Activated T-helper 1 cell treated with anti-CD3 and anti-CD28 coated beads, Interleukin-12 subunit alpha, Interleukin-12 subunit beta, Interleukin-2, Interleukin-4 antibody, amounts not matched to agents 30 ng/mL and 10 ng/mL and 1 ng/mL, durations not matched to agents 14 hours and 24 hours and 36 hours (primary cell): ENCODE data around the gene BIK. TPM values are rescaled to one million over a fixed set of nuclear protein-coding genes. Genes with fewer than 3 reads are reported as not detected.

Experiments
- DNase-seq: peaks from one replicate; pipeline ENCODE4 v3.0.0; 2021; ENCODE audit warnings: low spot score
- H3K27ac Mint-ChIP-seq: one replicate; pipeline ENCODE4 v1.8.0; 2021; ENCODE audit warnings: mild to moderate bottlenecking, mixed read lengths
- H3K27me3 Mint-ChIP-seq: one replicate; pipeline ENCODE4 v1.8.0; 2022; ENCODE audit warnings: mild to moderate bottlenecking, moderate library complexity, mixed read lengths; ENCODE audit not compliant: insufficient read depth
- H3K36me3 Mint-ChIP-seq: one replicate; pipeline ENCODE4 v1.8.0; 2021; ENCODE audit warnings: low read depth, mixed read lengths
- H3K4me1 Mint-ChIP-seq: one replicate; pipeline ENCODE4 v1.8.0; 2021; ENCODE audit warnings: low read depth, mixed read lengths
- H3K4me3 Mint-ChIP-seq: one replicate; pipeline ENCODE4 v1.8.0; 2021; ENCODE audit warnings: mild to moderate bottlenecking, moderate library complexity, mixed read lengths
- H3K9me3 Mint-ChIP-seq: one replicate; pipeline ENCODE4 v1.8.0; 2021; ENCODE audit warnings: mixed read lengths
- intact Hi-C: fragments of 100-400 bp; cut with micrococcal nuclease; formaldehyde crosslinking; loops from one replicate; pipeline ENCODE4 v1.15.1; 2024
- total RNA-seq: library from RNA; stranded (reverse); gene quantifications from 2 replicates; pipeline ENCODE4 v1.2.3, GENCODE V29; 2022

The BIK gene
- total RNA-seq, 1 donor from 2014 or later = 2.5 TPM

DNA sequence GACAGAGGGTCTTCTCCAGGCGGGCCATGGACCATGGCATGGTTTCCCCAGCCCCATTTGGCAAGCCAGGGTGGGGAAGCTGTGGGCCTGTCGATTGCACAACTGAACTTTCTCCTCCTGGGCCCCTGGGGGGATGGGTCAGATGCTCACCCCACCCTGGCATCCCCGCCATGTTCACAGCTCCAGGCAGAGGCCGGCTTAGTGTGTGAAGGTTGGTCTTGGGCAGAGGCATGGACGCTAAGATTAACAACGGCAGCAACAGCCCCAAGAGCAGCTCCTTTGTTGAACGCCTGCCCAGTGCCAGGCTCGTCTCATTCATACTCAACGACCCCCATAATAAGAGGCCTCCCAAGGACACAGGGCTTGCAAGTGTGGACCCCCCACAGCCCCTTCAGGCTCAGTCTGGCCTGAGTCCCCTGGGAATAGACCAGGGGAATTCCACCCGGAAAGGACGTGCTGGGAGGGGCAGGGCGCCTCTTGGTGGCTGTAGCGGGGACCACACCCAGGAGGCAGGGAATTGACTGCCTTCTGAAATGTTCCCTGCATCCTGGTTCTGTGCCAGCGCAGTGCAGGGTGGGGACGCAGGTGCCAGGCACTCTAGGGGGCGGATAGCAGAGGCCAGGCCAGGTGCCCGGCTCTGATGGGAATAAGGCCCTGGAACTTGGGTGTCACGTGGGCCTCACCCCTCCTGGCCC, 49.1 kb downstream of the BIK start:
- intact Hi-C loops = no loop called here
- no peaks in the 10 kb centered on the region for H3K9me3 Mint-ChIP-seq

DNA sequence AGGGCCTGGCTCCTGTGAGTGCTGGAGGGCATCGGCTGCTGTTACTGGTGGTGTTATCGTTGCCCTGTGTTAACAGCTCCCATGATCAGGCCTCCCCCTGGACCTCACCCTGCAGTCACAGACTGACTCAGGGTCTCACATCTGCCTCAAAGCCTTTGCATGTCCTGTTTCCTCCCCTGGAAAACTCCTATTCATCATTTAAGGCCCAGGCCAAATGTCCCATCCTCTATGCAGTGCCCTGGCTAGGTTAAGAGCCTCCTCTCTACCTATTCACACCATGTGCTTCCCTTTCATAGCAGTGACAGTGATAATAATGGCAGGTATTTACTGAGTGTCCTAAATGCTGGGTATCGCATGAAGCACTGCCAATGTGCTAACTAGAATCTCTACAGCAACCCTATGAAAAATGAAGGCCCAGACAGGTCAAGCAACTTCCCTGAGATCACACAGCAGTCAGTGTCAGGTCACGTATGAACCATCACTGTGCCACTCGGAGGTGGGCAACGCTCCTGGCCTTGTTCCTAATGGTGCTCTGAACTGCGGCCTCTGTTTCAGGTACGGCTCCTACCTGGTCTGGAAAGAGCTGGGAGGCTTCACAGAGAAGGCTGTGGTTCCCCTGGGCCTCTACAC, 50.1 kb downstream of the BIK start:
- Mint-ChIP-seq H3K27me3 (no peaks in the 10 kb centered on the region), H3K9me3 (no peaks in the 10 kb centered on the region), H3K4me3 (no peak overlapping the region), H3K4me1 (no peaks in the 10 kb centered on the region), H3K27ac (no peak overlapping the region), H3K36me3 (peaks cover 3% of the 10 kb centered on the region)
- intact Hi-C loops = no loop called here
- no peak for DNase-seq

More for the DNA sequence above, 49.1 kb downstream of the BIK start:
- Mint-ChIP-seq H3K4me3 (no peak overlapping the region), H3K27me3 (no peaks in the 10 kb centered on the region), H3K27ac (no peak overlapping the region), H3K36me3 (peaks cover 3% of the 10 kb centered on the region), H3K4me1 (no peaks in the 10 kb centered on the region)
- DNase-seq = no peak

DNA sequence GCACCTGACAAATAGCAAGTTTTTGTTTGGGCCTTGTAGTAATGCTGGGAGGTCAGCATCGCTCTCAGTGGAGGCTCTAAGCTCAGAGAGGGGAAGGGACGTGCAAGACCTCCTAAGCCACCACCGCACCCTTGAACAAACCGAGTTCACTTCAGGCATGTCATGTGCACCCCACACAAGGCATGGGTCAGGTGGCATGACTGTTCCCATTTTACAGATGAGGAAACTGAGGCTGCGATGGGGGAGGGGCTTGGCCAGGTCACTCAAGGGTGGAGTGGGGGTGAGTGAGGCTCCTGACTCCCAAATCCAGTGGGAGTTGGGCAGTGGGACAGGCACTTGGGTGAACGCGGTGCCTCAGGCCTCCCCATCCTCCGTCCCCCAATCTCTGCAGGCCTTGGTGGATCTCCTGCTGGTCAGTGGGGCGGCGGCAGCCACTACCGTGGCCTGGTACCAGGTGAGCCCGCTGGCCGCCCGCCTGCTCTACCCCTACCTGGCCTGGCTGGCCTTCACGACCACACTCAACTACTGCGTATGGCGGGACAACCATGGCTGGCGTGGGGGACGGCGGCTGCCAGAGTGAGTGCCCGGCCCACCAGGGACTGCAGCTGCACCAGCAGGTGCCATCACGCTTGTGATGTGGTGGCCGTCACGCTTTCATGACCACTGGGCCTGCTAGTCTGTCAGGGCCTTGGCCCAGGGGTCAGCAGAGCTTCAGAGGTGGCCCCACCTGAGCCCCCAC, 52.0 kb downstream of the BIK start:
- H3K27ac Mint-ChIP-seq = no peak overlapping the region
- no peaks in the 10 kb centered on the region for H3K9me3 Mint-ChIP-seq
- H3K36me3 Mint-ChIP-seq = peaks cover 3% of the 10 kb centered on the region
- no peaks in the 10 kb centered on the region for H3K4me1 Mint-ChIP-seq
- intact Hi-C loops = no loop called here
- no peaks in the 10 kb centered on the region for H3K27me3 Mint-ChIP-seq
- H3K4me3 Mint-ChIP-seq = no peak overlapping the region
- no peak for DNase-seq

DNA sequence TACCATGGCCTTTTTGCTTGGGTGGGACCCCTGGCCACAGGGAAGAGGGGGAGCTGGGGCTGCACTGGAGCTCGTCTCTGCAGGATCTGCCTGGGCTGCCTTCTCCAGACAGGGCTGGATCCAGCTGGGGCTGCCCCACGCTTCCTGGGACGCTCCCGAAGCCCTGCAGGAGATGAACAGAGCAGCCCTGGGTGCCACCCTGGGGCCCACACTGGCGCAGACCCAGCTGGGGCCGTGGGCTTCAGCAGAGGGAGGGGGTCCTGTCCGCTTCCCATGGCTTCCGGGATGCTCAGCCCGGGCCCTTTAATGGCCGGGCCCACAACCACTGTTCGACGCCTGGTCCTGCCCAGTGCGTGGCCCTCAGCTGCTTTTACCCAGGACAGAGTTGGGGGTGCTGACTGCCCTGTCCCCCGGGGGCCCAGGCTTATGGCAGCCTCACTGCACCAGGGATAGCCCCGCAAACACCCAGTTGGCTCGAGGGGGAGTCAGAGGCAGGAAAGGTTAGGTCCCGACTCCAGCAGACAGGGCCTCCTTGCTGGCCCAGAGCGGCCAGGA, 52.8 kb downstream of the BIK start:
- peaks cover 3% of the 10 kb centered on the region for H3K36me3 Mint-ChIP-seq
- no peak for DNase-seq
- no peaks in the 10 kb centered on the region for H3K27me3 Mint-ChIP-seq
- no peak overlapping the region for H3K27ac Mint-ChIP-seq
- H3K9me3 Mint-ChIP-seq = no peaks in the 10 kb centered on the region
- no peaks in the 10 kb centered on the region for H3K4me1 Mint-ChIP-seq
- intact Hi-C loops = no loop called here
- no peak overlapping the region for H3K4me3 Mint-ChIP-seq

DNA sequence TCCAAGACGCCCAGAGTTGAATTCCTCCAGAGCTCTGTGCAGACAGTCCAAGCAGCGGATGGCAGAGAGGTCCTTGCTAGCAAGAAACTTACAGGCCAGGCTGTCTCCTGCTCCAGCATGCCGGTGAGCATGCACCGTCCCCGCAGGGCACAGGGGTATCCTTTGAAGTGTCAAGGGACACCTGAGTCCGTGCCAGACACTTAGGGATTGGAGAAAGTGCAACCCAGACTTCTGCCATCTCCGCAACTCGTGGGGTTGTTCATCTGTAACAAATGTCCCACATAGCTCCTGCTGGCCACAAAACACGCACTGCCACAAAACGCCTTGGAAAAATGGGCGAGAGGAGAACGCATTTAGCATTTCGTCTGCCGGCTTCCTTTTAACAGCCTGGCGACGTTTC, 54.1 kb downstream of the BIK start:
- peaks cover 6% of the 10 kb centered on the region for H3K36me3 Mint-ChIP-seq
- DNase-seq = no peak
- intact Hi-C loops = no loop called here
- H3K27ac Mint-ChIP-seq = no peak overlapping the region
- H3K4me1 Mint-ChIP-seq = no peaks in the 10 kb centered on the region
- no peaks in the 10 kb centered on the region for H3K27me3 Mint-ChIP-seq
- H3K9me3 Mint-ChIP-seq = no peaks in the 10 kb centered on the region
- H3K4me3 Mint-ChIP-seq = no peak overlapping the region

DNA sequence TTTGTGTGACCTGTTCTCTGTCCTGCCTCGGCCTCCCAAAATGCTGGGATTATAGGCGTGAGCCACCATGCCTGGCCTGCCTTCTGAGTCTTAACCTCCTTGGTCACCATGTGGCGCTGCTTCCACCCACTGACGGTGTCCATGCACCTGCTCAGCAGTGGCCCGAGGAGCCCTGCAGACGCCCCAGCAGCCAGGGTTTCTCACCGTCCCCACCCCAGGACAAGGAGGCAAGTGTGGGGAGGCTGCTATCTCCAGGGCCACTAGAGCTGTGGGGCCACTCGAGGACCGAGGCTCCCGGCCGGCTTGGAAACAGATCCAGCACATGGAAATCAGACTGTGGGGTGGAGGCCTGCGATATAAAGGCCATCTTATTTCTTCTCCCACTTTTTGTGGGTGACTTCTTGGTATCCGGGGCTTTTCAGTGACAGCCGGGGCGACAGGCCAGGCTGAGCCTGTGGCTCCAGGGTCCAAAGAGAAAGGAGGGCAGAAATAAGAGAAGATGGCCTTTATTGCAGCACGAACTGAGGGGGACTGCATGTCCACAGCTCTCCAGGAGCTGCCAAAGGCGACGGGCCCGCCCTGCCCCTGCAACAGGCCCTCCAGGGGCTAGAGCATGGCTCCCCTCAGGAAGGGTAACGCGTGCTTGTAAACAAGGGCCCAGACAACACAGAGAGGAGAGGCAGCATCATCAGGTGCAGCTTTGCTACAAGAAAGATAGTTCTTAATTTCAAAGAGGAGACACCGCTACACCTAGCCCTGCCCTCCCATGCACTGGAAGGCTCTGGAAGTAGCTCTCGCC, 55.8 kb downstream of the BIK start:
- intact Hi-C loops = no loop called here
- no peak for DNase-seq
- Mint-ChIP-seq H3K36me3 (peaks cover 8% of the 10 kb centered on the region), H3K4me1 (no peaks in the 10 kb centered on the region), H3K4me3 (no peak overlapping the region), H3K27ac (no peak overlapping the region), H3K27me3 (no peaks in the 10 kb centered on the region), H3K9me3 (no peaks in the 10 kb centered on the region)

DNA sequence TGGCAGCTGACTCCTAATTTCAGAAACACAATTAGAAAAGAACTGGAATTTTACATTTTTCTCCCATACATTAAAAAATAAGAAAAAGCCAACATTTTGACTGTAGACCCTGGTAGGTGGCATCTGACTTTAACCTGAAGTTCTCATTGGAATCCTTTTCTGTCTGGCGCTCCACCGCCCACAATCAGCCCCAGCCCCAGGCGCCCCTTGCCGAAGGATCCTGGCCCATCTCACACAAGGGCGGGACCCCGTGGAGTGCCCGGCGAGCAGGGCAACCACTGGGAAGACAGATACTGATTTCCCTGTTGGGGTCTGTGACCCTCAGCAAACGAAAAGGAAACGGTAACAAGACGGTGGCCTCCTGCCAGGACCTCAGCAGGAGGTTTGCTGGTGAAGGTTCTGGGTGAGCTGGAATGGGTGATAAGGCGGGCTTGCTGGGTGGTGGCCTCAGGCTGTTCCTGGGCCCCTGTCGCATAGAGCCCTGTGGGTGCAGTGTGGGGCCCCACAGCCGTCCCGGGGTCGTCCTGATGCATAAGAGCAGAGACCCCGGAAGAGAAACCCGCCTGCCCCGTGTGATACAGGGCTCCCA, 56.5 kb downstream of the BIK start:
- Mint-ChIP-seq H3K9me3 (no peaks in the 10 kb centered on the region), H3K4me3 (no peak overlapping the region), H3K4me1 (no peaks in the 10 kb centered on the region), H3K36me3 (peaks cover 8% of the 10 kb centered on the region), H3K27ac (no peak overlapping the region), H3K27me3 (no peaks in the 10 kb centered on the region)
- no peak for DNase-seq
- intact Hi-C loops = no loop called here

DNA sequence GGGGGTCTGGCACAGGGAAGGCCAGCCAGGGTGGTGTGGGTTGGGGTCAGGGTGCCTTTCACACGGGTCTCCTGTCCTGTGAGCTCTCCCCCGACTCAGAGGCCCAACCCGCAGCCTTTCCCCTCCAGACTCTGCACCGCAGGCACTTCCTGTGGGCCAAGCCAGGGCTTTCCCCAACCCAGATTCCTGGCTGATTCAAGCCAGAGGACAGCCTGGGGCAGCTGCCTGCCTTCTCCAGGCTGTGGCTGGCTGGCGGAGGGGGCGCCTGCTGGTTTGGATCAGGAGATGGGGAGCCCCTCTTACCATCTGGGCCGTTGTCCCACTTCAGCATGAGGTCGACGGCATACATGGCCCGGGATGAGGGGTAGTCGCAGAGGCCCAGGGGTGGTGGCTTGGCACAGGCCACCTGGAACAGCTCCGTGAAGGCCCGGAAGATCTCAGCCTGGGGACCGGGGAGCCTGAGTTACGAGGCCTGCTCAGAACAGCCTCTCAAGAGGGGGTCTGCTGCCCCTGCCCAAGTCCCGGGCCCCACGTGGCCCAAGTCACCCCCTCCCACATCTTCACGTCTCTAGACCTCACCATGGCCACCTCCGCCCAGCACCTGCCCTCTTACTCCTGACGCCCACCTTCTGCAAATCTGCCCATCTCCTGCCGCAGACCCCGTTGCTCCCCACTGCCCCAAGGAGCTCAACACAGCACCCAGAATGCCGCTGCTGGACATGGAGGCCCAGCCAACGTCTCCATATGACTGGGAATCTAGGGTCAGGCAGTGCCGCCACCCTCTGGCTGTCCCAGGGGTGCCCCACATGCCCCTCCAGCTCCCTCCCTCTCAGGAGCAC, 58.1 kb downstream of the BIK start:
- intact Hi-C loops = no loop called here
- no peak overlapping the region for H3K27ac Mint-ChIP-seq
- no peaks in the 10 kb centered on the region for H3K9me3 Mint-ChIP-seq
- no peak for DNase-seq
- no peaks in the 10 kb centered on the region for H3K27me3 Mint-ChIP-seq
- no peaks in the 10 kb centered on the region for H3K4me1 Mint-ChIP-seq
- no peak overlapping the region for H3K4me3 Mint-ChIP-seq
- peaks cover 15% of the 10 kb centered on the region for H3K36me3 Mint-ChIP-seq

DNA sequence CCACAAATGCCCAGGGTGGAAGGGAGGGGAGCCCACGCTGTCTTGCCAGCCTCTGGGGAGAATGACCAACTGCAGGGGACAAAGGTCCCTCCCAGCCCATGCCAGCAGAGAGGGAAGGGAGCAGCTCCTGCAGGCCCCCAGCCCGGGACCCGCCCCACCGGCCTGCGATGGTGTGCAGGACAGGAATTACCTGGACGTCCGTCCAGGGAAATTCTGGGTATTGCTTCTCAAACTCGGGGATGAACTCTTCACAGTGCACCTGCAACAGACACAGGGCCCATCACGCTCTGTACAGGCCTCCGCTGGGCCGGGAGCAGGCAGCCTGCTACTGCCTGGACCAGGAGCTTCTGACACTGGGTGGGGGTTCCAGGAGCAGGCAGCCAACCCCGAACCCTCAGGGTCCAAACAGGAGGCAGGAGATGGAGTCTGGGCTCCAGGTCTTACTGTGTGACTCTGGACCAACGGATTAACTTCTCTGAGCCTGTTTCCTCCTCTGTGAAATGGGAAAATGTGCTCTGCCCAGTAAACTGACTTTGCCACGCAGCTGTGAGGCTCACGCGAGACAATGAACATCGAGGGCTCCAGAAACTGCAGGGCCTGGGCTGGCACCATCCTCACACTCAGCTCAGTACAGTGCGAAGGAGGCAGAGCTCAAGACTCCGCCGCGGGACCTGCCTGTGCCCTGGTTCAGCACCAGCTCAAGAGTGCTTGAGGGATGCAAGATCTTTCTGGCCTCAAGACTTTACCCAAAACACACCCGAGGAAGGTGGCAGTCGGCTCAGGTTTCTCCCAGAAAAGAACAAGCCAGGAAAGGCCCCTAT, 59.0 kb downstream of the BIK start:
- Mint-ChIP-seq H3K9me3 (no peaks in the 10 kb centered on the region), H3K36me3 (peaks cover 15% of the 10 kb centered on the region), H3K27me3 (no peaks in the 10 kb centered on the region), H3K27ac (no peak overlapping the region), H3K4me1 (no peaks in the 10 kb centered on the region), H3K4me3 (no peak overlapping the region)
- intact Hi-C loops = no loop called here
- no peak for DNase-seq

DNA sequence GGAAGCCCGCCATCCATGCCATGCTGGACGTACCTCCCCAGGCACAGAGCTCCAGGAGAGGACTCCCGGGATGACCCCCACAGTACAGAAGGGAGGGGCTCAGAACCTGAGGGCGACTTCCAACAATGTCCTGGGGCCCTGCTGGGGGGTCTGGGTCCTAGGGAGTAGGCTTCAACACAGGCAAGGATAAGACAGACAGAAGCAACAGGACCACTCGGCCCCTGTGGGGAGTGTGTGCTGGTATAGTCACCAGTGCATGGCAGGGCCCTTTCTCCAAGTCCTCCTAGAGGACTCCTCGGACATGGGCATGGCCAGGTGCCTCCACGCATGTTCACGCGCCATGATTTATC, 59.6 kb downstream of the BIK start:
- intact Hi-C loops = no loop called here
- DNase-seq = no peak
- H3K9me3 Mint-ChIP-seq = no peaks in the 10 kb centered on the region
- H3K4me1 Mint-ChIP-seq = no peaks in the 10 kb centered on the region
- no peak overlapping the region for H3K4me3 Mint-ChIP-seq
- no peak overlapping the region for H3K27ac Mint-ChIP-seq
- H3K27me3 Mint-ChIP-seq = no peaks in the 10 kb centered on the region
- peaks cover 15% of the 10 kb centered on the region for H3K36me3 Mint-ChIP-seq

DNA sequence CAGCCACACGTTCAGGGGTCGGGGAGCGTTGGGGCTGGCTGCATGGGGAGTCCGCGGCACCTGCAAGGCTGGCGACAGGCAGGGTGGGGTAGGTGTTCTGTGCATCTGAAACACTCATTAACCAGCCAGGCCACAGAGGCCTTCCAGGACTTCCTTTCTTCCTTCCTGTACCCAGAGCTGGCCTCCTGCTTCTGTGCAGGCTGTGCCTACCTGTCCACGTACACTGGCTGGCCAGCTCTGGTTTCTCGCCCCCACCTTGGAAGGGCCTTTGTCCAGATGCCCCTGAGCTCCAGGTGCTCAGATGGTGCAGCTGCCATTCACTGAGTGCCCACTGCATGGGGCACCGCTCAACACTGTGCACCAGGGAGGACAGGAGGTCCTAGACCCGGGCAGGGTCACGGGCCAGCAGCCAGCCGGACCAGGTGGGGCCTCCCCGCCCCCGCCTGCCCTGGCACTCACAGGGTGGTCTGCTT, 60.5 kb downstream of the BIK start:
- no peak overlapping the region for H3K27ac Mint-ChIP-seq
- intact Hi-C loops = no loop called here
- H3K4me3 Mint-ChIP-seq = no peak overlapping the region
- H3K27me3 Mint-ChIP-seq = no peaks in the 10 kb centered on the region
- no peaks in the 10 kb centered on the region for H3K9me3 Mint-ChIP-seq
- no peak for DNase-seq
- H3K36me3 Mint-ChIP-seq = peaks cover 16% of the 10 kb centered on the region
- no peaks in the 10 kb centered on the region for H3K4me1 Mint-ChIP-seq
